Keratinocyte (primary cell): Measurements from ENCODE around the gene IFFO2. TPM values are rescaled to one million over a fixed set of nuclear protein-coding genes. Genes with fewer than 3 reads are reported as not detected.

ENCODE experiments used
- DNase-seq: peaks from one replicate; pipeline ENCODE4 v3.0.0-alpha.2; 2011; ENCODE audit warnings: low read depth, missing footprints, low spot score
- FAIRE-seq: peaks from 2 replicates; lab custom pipeline; 2011; peaks lifted over from hg19 to GRCh38; lab: Jason Lieb, UNC
- H2AFZ ChIP-seq: 2 replicates; pipeline ENCODE4 v1.6.0; 2012; ENCODE audit warnings: low read length, control low read depth, inconsistent platforms; ENCODE audit not compliant: control insufficient read depth
- H3K27ac ChIP-seq: 2 replicates; pipeline ENCODE4 v1.5.1; 2011; ENCODE audit warnings: low read length; ENCODE audit not compliant: control insufficient read depth, insufficient read depth
- H3K27me3 ChIP-seq: 3 replicates; pipeline ENCODE4 v1.6.0; 2011; ENCODE audit warnings: low read length; ENCODE audit not compliant: control insufficient read depth, insufficient read depth; ENCODE audit errors: extremely low read depth
- H3K36me3 ChIP-seq, 2 experiments: 2 replicates in 1 of 2; 3 replicates in 1 of 2; pipeline ENCODE4 v1.5.1; 2011; ENCODE audit warnings: low read length in 2 of 2, mild to moderate bottlenecking in 1 of 2; ENCODE audit not compliant: control insufficient read depth in 2 of 2, insufficient read depth in 2 of 2; ENCODE audit errors: extremely low read depth in 1 of 2
- H3K4me1 ChIP-seq: 3 replicates; pipeline ENCODE4 v1.5.1; 2011; ENCODE audit warnings: low read length; ENCODE audit not compliant: control insufficient read depth, insufficient read depth; ENCODE audit errors: extremely low read depth
- H3K4me2 ChIP-seq: 3 replicates; pipeline ENCODE4 v1.6.0; 2011; ENCODE audit warnings: low read depth, low read length; ENCODE audit not compliant: control insufficient read depth, insufficient read depth; ENCODE audit errors: extremely low read depth
- H3K4me3 ChIP-seq, 3 experiments: fragments of 200-600 bp in 1 of 3; sonication (generic) in 1 of 3; 2 replicates in 2 of 3; 3 replicates in 1 of 3; pipeline ENCODE4 v1.5.1; 2011 to 2016; ENCODE audit warnings: low read length in 3 of 3, mild to moderate bottlenecking in 3 of 3, control low read depth in 2 of 3, inconsistent platforms in 1 of 3, low read depth in 1 of 3, mixed read lengths in 1 of 3, mixed run types in 1 of 3, moderate library complexity in 1 of 3; ENCODE audit not compliant: control insufficient read depth in 2 of 3, insufficient read depth in 2 of 3; ENCODE audit errors: extremely low read depth in 1 of 3
- H3K79me2 ChIP-seq: 2 replicates; pipeline ENCODE4 v1.6.0; 2012; ENCODE audit warnings: low read length; ENCODE audit not compliant: control insufficient read depth, insufficient read depth
- H3K9ac ChIP-seq: 3 replicates; pipeline ENCODE4 v1.6.0; 2011; ENCODE audit warnings: low read length; ENCODE audit not compliant: control insufficient read depth, insufficient read depth; ENCODE audit errors: extremely low read depth
- H3K9me1 ChIP-seq: 3 replicates; pipeline ENCODE4 v1.6.0; 2011; ENCODE audit warnings: low read length; ENCODE audit not compliant: control insufficient read depth, insufficient read depth; ENCODE audit errors: extremely low read depth
- H3K9me3 ChIP-seq: 2 replicates; pipeline ENCODE4 v1.5.1; 2012; ENCODE audit warnings: low read depth, low read length; ENCODE audit not compliant: control insufficient read depth
- H4K20me1 ChIP-seq: 3 replicates; pipeline ENCODE4 v1.6.0; 2011; ENCODE audit warnings: low read length; ENCODE audit not compliant: control insufficient read depth, insufficient read depth; ENCODE audit errors: extremely low read depth
- CTCF ChIP-seq, 3 experiments: IDR thresholded peaks in 1 of 3; conservative IDR thresholded peaks in 1 of 3; optimal IDR thresholded peaks in 1 of 3; 2 replicates in 2 of 3; 3 replicates in 1 of 3; pipeline versions ENCODE3 to v1.5.1; 2011; ENCODE audit warnings: low read length in 3 of 3, mild to moderate bottlenecking in 3 of 3, moderate library complexity in 2 of 3, control low read depth in 1 of 3, inconsistent platforms in 1 of 3; ENCODE audit not compliant: insufficient read depth in 2 of 3; ENCODE audit errors: extremely low read depth in 1 of 3
- EZH2 ChIP-seq: IDR thresholded peaks from one replicate; pipeline ENCODE4 v1.6.1; 2012; ENCODE audit warnings: inconsistent platforms, mild to moderate bottlenecking, low read length, moderate library complexity
- dilution Hi-C: fragments of 300-500 bp; cut with MboI; formaldehyde crosslinking; loops from one replicate; pipeline ENCODE4 v1.7.0; 2020; ENCODE audit warnings: low sequenced_read_pairs; ENCODE audit not compliant: extremely low pct_ligation_motif_present
- polyA plus RNA-seq, 5 experiments: library from polyadenylated mRNA; depleted of rRNA in 3 of 5; stranded (reverse) in 3 of 5; stranded (forward) in 1 of 5; unstranded in 1 of 5; fragments of >200 nt; gene quantifications; 1 replicate in 1 of 5; 2 replicates in 3 of 5; 3 replicates in 1 of 5; pipeline versions ENCODE4 v1.2.1 to v1.2.3, GENCODE V29; 2011 to 2012; ENCODE audit warnings: missing spikeins in 2 of 5, low read depth in 1 of 5, low replicate concordance in 1 of 5

The IFFO2 gene
- polyA plus RNA-seq, 1 donor (not counting 4 experiments of a cell fraction or from before 2014, with no cell fraction given) = 57.9 TPM

DNA sequence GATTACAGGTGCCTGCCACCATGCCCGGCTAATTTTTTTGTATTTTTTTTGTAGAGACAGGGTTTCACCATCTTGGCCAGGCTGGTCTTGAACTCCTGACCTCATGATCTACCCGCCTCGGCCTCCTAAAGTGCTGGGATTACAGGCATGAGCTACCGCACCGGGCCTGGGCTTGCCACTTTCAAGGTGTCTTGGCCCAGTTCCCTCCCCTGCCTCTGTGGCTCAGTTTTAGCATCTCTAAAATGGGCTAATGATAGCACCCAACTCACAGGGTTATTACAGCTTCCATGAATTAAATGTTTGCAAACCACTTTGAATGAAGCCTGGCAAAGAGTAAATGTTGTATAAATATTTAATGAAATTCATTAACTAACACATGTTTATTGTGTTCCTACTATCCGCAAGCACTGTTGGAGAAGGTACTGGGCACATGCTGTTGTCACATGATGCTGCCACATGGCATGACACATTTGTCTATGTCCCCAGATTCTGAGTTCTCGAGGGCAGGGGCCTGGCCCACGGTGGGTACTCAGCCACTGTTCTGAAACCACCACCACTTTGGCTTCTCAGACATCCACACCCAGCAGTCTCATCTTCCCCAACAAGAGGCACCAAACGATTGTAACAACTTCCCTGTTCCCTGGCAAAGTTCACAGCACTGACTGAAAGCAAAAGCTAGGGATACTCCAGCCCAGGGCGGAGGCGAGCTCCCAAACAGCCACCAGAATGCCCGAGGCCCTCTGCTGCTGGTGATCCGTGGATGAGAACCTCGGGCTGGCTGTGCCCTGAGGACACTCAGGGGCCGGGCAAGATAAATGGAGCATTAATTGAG, 9.7 kb downstream of the IFFO2 start:
- DNase-seq (no peak), FAIRE-seq (peak; percentile 44)
- peaks cover 100% of the 10 kb centered on the region for H3K79me2 ChIP-seq
- peaks cover 5% of the 10 kb centered on the region for H4K20me1 ChIP-seq
- H3K4me3 ChIP-seq = peak overlapping the region in 2 of 3 experiments; percentile 38 to 39
- H3K9me1 ChIP-seq = peaks cover 2% of the 10 kb centered on the region
- no peak overlapping the region for H2AFZ ChIP-seq
- H3K9me3 ChIP-seq = no peaks in the 10 kb centered on the region
- peak overlapping the region; percentile 81 for H3K27ac ChIP-seq
- H3K9ac ChIP-seq = peak overlapping the region; percentile 78
- H3K27me3 ChIP-seq = no peaks in the 10 kb centered on the region
- H3K4me1 ChIP-seq = peaks cover 90% of the 10 kb centered on the region
- H3K36me3 ChIP-seq = peaks cover 4 to 23% of the 10 kb centered on the region in 2 experiments
- H3K4me2 ChIP-seq = peak overlapping the region; percentile 91
- no peak for TF ChIP-seq EZH2
- TF ChIP-seq CTCF (optimal IDR thresholded peaks at IDR 0.05 in 1 of 3, IDR thresholded peaks at IDR 0.05 in 1 of 3, conservative IDR thresholded peaks at IDR 0.05 in 1 of 3; ENCODE audit: extremely low read depth in 1 of 3, insufficient read depth in 2 of 3, low read length in 3 of 3) = no peak
- dilution Hi-C loops = no loop called here

DNA sequence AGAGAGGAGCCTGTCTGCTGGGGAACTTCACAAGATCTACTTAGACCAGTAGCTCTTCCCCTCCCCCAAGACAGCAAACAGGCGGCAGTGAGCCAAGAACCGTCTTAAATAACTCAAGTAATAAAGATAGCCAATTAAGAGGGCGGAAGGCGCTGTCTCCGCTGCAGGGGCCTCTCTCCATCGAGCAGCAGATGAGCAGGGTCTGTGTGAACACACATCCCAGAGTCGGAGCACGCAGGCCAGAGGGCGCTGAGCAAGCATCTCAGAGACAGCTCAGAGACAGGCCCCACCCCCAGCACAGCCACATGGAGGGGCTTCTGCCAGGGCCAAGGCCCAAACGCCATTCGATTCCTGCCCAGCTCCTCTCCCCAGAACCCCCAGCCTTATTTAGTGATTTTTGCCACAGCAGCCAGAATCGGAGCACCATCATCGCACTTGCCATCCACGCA, 11.1 kb downstream of the IFFO2 start:
- H3K36me3 ChIP-seq = peaks cover 4 to 25% of the 10 kb centered on the region in 2 experiments
- DNase-seq (no peak), FAIRE-seq (no peak)
- peak overlapping the region in 1 of 3 experiments; percentile 13 for H3K4me3 ChIP-seq
- peaks cover 5% of the 10 kb centered on the region for H4K20me1 ChIP-seq
- dilution Hi-C loops = no loop called here
- no peaks in the 10 kb centered on the region for H3K9me3 ChIP-seq
- peaks cover 2% of the 10 kb centered on the region for H3K9me1 ChIP-seq
- peaks cover 100% of the 10 kb centered on the region for H3K79me2 ChIP-seq
- TF ChIP-seq EZH2 = no peak
- TF ChIP-seq CTCF (optimal IDR thresholded peaks at IDR 0.05 in 1 of 3, IDR thresholded peaks at IDR 0.05 in 1 of 3, conservative IDR thresholded peaks at IDR 0.05 in 1 of 3; ENCODE audit: extremely low read depth in 1 of 3, insufficient read depth in 2 of 3, low read length in 3 of 3) = no peak
- H3K9ac ChIP-seq = peak overlapping the region; percentile 26
- H3K27ac ChIP-seq = peak overlapping the region; percentile 61
- H3K27me3 ChIP-seq = no peaks in the 10 kb centered on the region
- peak overlapping the region; percentile 61 for H3K4me2 ChIP-seq
- H3K4me1 ChIP-seq = peaks cover 90% of the 10 kb centered on the region
- no peak overlapping the region for H2AFZ ChIP-seq
